SK-N-SH treated with all-trans-retinoic acid at 6 μM for 48 hours (cell line): Measurements from ENCODE around the gene DIABLO.

Experiments used
- ATAC-seq: fragments of 200-7000 bp; cut with Tn5 transposase; 3 replicates; pipeline ENCODE4 v1.9.1; 2020; ENCODE audit warnings: mild to moderate bottlenecking, moderate library complexity
- BACH2 ChIP-seq: fragments of 250-450 bp; sonication (Bioruptor Pico); IDR thresholded peaks from 2 replicates; pipeline ENCODE4 v1.9.0; 2021; ENCODE audit warnings: mild to moderate bottlenecking, borderline replicate concordance
- CSDC2 ChIP-seq: fragments of 250-450 bp; sonication (Bioruptor Pico); IDR thresholded peaks from 2 replicates; pipeline ENCODE4 v1.5.0; 2020; ENCODE audit warnings: mild to moderate bottlenecking, moderate library complexity
- CSRNP3 ChIP-seq: fragments of 250-450 bp; sonication (Bioruptor Pico); IDR thresholded peaks from 2 replicates; pipeline ENCODE4 v1.5.1; 2021; ENCODE audit warnings: mild to moderate bottlenecking, moderate library complexity
- GLIS3 ChIP-seq: fragments of 250-450 bp; sonication (Bioruptor Pico); IDR thresholded peaks from 2 replicates; pipeline ENCODE4 v1.5.0; 2020; ENCODE audit warnings: mild to moderate bottlenecking, moderate library complexity
- ISL1 ChIP-seq: fragments of 250-450 bp; sonication (Bioruptor Pico); IDR thresholded peaks from 2 replicates; pipeline ENCODE4 v2.1.2; 2022; ENCODE audit warnings: mild to moderate bottlenecking, moderate library complexity
- OSR1 ChIP-seq: fragments of 250-450 bp; sonication (Bioruptor Pico); IDR thresholded peaks from 2 replicates; pipeline ENCODE4 v1.8.0; 2022; ENCODE audit warnings: moderate library complexity, mild to moderate bottlenecking, inconsistent platforms
- PATZ1 ChIP-seq: fragments of 250-450 bp; sonication (Bioruptor Pico); IDR thresholded peaks from 2 replicates; pipeline ENCODE4 v1.8.0; 2020; ENCODE audit warnings: mild to moderate bottlenecking, moderate library complexity, borderline replicate concordance
- POU6F1 ChIP-seq: fragments of 250-450 bp; sonication (Bioruptor Pico); IDR thresholded peaks from 2 replicates; pipeline ENCODE4 v1.8.0; 2021; ENCODE audit warnings: low read depth, mild to moderate bottlenecking, moderate library complexity, borderline replicate concordance
- PPARA ChIP-seq: fragments of 250-450 bp; sonication (Bioruptor Pico); IDR thresholded peaks from 2 replicates; pipeline ENCODE4 v1.5.0; 2020; ENCODE audit warnings: mild to moderate bottlenecking, borderline replicate concordance
- RARB ChIP-seq: fragments of 250-450 bp; sonication (Bioruptor Pico); IDR thresholded peaks from 2 replicates; pipeline ENCODE4 v1.8.0; 2021; ENCODE audit warnings: mild to moderate bottlenecking, moderate library complexity
- SNAI2 ChIP-seq: fragments of 250-450 bp; sonication (Bioruptor Pico); IDR thresholded peaks from 2 replicates; pipeline ENCODE4 v1.5.0; 2020; ENCODE audit warnings: mild to moderate bottlenecking, moderate library complexity
- TCF4 ChIP-seq: fragments of 250-450 bp; sonication (Bioruptor Pico); IDR thresholded peaks from 2 replicates; pipeline ENCODE4 v1.8.0; 2021; ENCODE audit warnings: mild to moderate bottlenecking, moderate library complexity, borderline replicate concordance
- TOX ChIP-seq: fragments of 250-450 bp; sonication (Bioruptor Pico); IDR thresholded peaks from 2 replicates; pipeline ENCODE4 v1.8.0; 2021; ENCODE audit warnings: mild to moderate bottlenecking, moderate library complexity, borderline replicate concordance
- TSHZ2 ChIP-seq: fragments of 250-450 bp; sonication (Bioruptor Pico); IDR thresholded peaks from 2 replicates; pipeline ENCODE4 v1.5.0; 2020; ENCODE audit warnings: mild to moderate bottlenecking, moderate library complexity
- ZC3H10 ChIP-seq: fragments of 250-450 bp; sonication (Bioruptor Pico); IDR thresholded peaks from 2 replicates; pipeline ENCODE4 v1.5.1; 2021; ENCODE audit warnings: mild to moderate bottlenecking, moderate library complexity
- ZFP3 ChIP-seq: fragments of 250-450 bp; sonication (Bioruptor Pico); IDR thresholded peaks from 2 replicates; pipeline ENCODE4 v1.5.0; 2020; ENCODE audit warnings: mild to moderate bottlenecking, moderate library complexity
- ZFP30 ChIP-seq: fragments of 450-650 bp; formaldehyde crosslinking; IDR thresholded peaks from 2 replicates; pipeline ENCODE4 v1.5.0; 2022; ENCODE audit warnings: mild to moderate bottlenecking, moderate library complexity
- ZNF565 ChIP-seq: fragments of 450-650 bp; formaldehyde crosslinking; conservative IDR thresholded peaks from 2 replicates; pipeline ENCODE4 v1.5.0; 2020; ENCODE audit warnings: low read depth, mild to moderate bottlenecking, moderate library complexity
- ZNF8 ChIP-seq: fragments of 450-650 bp; formaldehyde crosslinking; IDR thresholded peaks from 2 replicates; pipeline ENCODE4 v1.5.0; 2020; ENCODE audit warnings: mild to moderate bottlenecking, moderate library complexity

The DIABLO gene

GRCh38 chr12:122167356-122167925, 58.4 kb downstream of the DIABLO start (continued):
- TF ChIP-seq PATZ1: no peak
- TF ChIP-seq ZNF8 (CRISPR knock-in tag): no peak
- TF ChIP-seq BACH2 (CRISPR knock-in tag): no peak
- no peak for TF ChIP-seq SNAI2 (CRISPR knock-in tag)

GRCh38 chr12:122166422-122167349, 59.2 kb downstream of the DIABLO start:
- ATAC-seq: no peak
- no peak for TF ChIP-seq ISL1 (CRISPR knock-in tag)
- no peak for TF ChIP-seq ZFP30
- no peak for TF ChIP-seq TOX (CRISPR knock-in tag)
- no peak for TF ChIP-seq ZC3H10 (CRISPR knock-in tag)
- no peak for TF ChIP-seq PPARA (CRISPR knock-in tag)
- TF ChIP-seq CSDC2: no peak
- TF ChIP-seq TSHZ2 (CRISPR knock-in tag): no peak
- TF ChIP-seq TCF4: no peak
- no peak for TF ChIP-seq OSR1 (CRISPR knock-in tag)
- no peak for TF ChIP-seq ZNF565 (CRISPR knock-in tag)
- no peak for TF ChIP-seq GLIS3 (CRISPR knock-in tag)
- no peak for TF ChIP-seq ZFP3 (CRISPR knock-in tag)
- TF ChIP-seq BACH2 (CRISPR knock-in tag): no peak
- no peak for TF ChIP-seq PATZ1
- TF ChIP-seq ZNF8 (CRISPR knock-in tag): no peak
- no peak for TF ChIP-seq RARB (CRISPR knock-in tag)
- TF ChIP-seq POU6F1 (CRISPR knock-in tag): no peak
- no peak for TF ChIP-seq CSRNP3 (CRISPR knock-in tag)

GRCh38 chr12:122162976-122163375, 62.9 kb downstream of the DIABLO start:
- TF ChIP-seq ZFP3 (CRISPR knock-in tag) (no peak), ZNF8 (CRISPR knock-in tag) (no peak), ZFP30 (no peak), PPARA (CRISPR knock-in tag) (no peak), TOX (CRISPR knock-in tag) (no peak), BACH2 (CRISPR knock-in tag) (no peak), CSDC2 (no peak), ZNF565 (CRISPR knock-in tag) (no peak)

More at GRCh38 chr12:122162976-122163375, 62.9 kb downstream of the DIABLO start:
- no peak for ATAC-seq
